ENCODE results near the gene DTX1.

Gene DTX1

DNA sequence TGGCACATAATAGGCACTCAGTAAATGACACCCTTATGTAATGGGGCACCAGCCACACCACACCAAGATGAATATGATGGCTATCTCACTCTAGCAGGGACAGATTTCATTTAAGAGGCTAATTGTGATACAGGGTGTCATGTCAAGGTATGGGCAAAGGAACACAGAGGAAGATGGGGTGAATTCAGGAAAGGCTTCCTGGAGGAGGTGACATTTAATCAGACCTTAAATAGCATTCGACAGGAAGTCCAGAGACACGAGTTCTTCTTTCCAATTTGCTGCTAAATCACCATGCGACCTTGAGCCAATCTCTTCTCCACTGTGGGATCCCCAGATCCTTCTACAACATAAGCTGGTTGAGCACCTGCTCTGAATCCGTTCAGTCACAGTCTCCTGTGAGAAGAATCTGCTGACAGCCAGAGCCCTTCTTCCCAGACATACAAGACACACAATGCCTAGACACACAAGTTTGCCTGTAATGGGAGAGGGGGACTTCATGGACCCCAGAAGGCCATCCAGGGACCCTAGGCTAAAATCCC lies 1.5 kb upstream of the DTX1 start:
- TF ChIP-seq, protein P1, sequence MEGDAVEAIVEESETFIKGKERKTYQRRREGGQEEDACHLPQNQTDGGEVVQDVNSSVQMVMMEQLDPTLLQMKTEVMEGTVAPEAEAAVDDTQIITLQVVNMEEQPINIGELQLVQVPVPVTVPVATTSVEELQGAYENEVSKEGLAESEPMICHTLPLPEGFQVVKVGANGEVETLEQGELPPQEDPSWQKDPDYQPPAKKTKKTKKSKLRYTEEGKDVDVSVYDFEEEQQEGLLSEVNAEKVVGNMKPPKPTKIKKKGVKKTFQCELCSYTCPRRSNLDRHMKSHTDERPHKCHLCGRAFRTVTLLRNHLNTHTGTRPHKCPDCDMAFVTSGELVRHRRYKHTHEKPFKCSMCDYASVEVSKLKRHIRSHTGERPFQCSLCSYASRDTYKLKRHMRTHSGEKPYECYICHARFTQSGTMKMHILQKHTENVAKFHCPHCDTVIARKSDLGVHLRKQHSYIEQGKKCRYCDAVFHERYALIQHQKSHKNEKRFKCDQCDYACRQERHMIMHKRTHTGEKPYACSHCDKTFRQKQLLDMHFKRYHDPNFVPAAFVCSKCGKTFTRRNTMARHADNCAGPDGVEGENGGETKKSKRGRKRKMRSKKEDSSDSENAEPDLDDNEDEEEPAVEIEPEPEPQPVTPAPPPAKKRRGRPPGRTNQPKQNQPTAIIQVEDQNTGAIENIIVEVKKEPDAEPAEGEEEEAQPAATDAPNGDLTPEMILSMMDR (IDR thresholded peaks at IDR 0.05; ENCODE audit: insufficient read depth, low read depth, low read length, missing control alignments), result no peak
- DNase-seq (ENCODE audit: low read depth), result no peak
- no peak overlapping the region for H3K4me3 ChIP-seq (ENCODE audit: low read length)

DNA sequence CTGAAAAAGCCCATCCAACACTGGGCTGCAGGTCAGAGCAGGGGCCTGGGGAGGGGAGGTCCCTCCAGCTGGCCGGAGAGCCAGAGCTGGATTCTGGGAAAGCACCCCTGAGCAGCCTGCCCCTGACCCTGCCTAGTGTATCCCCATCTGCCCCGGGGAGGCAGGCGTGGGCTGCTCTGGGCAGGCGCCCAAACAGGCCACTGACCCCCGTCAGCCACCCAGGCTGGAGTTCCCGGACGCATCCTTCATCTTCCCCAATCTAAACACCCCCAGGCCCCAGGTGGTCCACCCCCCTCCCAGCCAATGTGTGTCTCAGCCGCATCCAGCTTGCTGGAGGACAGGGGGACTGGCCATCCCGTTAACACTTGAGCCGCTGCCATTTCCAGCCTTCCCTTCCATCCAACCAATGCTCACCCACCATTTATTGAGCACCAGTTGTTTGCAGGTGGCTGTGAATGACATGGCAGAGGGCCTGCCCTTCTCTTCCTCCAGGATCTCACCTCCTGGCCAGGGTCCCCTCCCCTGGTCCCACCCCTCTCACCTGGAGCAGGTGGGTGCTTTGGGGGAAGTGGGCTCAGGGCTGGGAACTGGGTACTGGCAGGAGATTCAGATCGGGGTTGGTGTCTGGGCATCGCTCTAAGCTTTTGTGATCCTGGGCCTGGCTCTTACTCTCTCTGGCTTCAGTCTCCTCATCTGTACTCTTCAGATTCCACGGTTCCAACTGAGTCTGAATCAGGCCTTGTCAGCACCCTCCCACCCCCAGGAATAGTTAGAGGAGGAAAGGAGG lies 743 bp upstream of the DTX1 start:
- DNase-seq (ENCODE audit: low read depth), result no peak
- TF ChIP-seq, protein P1 (IDR thresholded peaks at IDR 0.05; ENCODE audit: insufficient read depth, low read depth, low read length, missing control alignments), result no peak
- no peak overlapping the region for H3K4me3 ChIP-seq (ENCODE audit: low read length)

DNA sequence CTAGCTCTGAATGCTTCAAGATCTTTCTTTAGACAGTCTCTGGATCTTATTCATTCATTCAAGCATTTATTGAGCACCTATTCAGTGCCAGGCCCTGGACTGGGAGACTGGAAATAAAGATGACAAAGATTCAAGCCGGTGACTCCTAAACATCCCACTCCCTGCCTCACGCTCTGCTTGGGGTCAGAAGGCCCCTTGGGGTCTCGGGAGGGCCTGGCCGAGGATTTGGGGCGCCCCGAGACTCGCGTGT lies 224 bp upstream of the DTX1 start:
- DNase-seq (ENCODE audit: low read depth), result no peak
- no peak overlapping the region for H3K4me3 ChIP-seq (ENCODE audit: low read length)
- TF ChIP-seq, protein P1 (IDR thresholded peaks at IDR 0.05; ENCODE audit: insufficient read depth, low read depth, low read length, missing control alignments), result no peak

DNA sequence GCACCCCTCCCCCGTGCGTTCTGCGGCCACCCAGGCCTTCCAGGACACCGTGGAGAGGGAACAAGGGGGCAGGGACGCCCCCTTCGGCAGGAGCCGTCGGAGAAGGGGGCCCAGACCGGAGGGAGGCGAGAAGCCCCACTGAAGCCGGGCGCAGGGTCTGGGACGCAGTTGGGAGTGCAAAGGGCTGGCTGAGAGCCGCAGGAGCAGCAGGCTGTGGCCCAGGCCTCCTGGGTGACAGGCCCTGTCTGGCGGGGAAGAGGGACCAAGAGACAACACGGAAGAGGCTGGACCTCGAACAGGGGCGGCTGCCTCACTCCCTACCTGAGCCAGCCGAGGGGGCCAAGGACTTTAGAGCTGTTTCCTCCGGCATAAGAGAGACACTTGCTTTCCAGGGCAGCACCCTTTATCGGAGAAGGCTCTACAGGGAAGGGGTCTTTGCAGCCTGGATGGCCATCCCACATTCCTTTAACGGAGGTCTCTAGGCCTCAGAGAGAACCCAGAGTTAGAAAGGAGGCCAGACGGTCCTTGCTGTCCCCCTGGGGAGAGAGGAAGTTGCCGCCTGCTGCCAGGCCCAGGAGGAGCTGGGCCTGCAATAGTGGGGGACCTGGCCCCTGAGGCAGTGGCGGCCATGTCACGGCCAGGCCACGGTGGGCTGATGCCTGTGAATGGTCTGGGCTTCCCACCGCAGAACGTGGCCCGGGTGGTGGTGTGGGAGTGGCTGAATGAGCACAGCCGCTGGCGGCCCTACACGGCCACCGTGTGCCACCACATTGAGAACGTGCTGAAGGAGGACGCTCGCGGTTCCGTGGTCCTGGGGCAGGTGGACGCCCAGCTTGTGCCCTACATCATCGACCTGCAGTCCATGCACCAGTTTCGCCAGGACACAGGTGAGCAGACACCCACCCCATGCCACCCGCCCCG lies 1.3 kb downstream of the DTX1 start:
- no peak overlapping the region for H3K4me3 ChIP-seq (ENCODE audit: low read length)
- DNase-seq (ENCODE audit: low read depth), result no peak
- TF ChIP-seq, protein P1 (IDR thresholded peaks at IDR 0.05; ENCODE audit: insufficient read depth, low read depth, low read length, missing control alignments), result no peak

DNA sequence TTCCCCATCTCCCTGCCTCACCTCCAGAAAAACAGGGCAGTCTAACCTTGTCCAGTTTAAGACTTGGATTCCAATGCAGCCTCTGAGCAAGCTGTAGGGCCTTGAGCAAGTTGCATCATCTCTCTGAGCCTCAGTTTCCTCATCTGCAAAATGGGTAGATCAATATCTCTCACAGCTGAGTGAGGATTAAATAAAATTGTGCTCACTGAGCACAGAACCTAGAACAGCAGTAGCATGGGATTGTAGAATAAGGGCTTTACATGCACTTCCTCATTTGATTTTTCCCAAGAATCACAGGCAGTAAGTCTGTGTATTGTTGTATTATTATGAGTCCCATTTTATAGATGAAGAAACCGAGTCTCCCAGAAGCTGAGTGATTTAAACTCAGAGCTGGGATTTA lies 2.0 kb downstream of the DTX1 start:
- H3K4me3 ChIP-seq (ENCODE audit: low read length), result no peak overlapping the region
- TF ChIP-seq, protein P1 (IDR thresholded peaks at IDR 0.05; ENCODE audit: insufficient read depth, low read depth, low read length, missing control alignments), result no peak
- no peak for DNase-seq (ENCODE audit: low read depth)

DNA sequence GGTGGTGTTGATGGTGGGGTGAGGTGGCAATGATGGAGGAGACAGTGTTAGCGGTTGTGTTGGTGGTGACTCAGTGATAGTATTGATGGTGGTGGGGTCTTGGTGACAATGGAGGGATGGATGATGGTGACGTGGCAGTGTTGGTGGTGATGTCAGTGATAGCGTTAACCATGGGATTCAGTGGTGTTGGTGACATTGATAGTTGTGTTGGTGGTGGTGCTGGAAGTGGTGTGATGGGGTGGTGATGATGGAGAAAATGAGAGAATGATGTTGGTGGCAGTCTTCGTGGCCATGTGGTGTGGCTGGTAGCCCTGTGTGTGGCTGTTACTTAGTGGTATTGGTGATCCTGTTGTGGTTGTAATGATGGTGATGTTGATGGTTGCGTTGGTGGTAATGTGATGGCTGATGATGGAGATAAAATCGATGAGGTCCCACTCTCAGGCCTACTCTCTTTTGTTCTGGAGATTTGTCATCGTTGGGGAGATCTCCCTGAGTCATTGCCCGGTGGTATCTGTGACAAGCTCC lies 2.6 kb downstream of the DTX1 start:
- DNase-seq (ENCODE audit: low read depth), result no peak
- no peak overlapping the region for H3K4me3 ChIP-seq (ENCODE audit: low read length)
- TF ChIP-seq, protein P1 (IDR thresholded peaks at IDR 0.05; ENCODE audit: insufficient read depth, low read depth, low read length, missing control alignments), result no peak

Measured in epithelial cell of esophagus (primary cell).